Vagina (tissue), 2 donors: ENCODE data around the gene SLC40A1.

ENCODE experiments used
- POLR2AphosphoS5 ChIP-seq, 2 donors: sonication (generic); formaldehyde crosslinking; IDR thresholded peaks; one replicate each; pipeline ENCODE4 v1.9.0; 2017; ENCODE audit warnings: antibody characterized with exemption in 2 of 2, mild to moderate bottlenecking in 2 of 2, low read depth in 1 of 2; ENCODE audit not compliant: insufficient read depth in 1 of 2
- TF ChIP-seq, protein P1 (sequence below), 3 experiments: fragments of 450-650 bp in 2 of 3; fragments of 200-600 bp in 1 of 3; sonication (generic) in 1 of 3; IDR thresholded peaks; one replicate each; pipeline ENCODE4 v1.5.1; 2017 to 2019; ENCODE audit warnings: antibody characterized with exemption in 3 of 3, mild to moderate bottlenecking in 2 of 3, moderate library complexity in 2 of 3

GRCh38 chr2:189578272-189578950, 2.2 kb downstream of the SLC40A1 start:
- TF ChIP-seq, protein P1, sequence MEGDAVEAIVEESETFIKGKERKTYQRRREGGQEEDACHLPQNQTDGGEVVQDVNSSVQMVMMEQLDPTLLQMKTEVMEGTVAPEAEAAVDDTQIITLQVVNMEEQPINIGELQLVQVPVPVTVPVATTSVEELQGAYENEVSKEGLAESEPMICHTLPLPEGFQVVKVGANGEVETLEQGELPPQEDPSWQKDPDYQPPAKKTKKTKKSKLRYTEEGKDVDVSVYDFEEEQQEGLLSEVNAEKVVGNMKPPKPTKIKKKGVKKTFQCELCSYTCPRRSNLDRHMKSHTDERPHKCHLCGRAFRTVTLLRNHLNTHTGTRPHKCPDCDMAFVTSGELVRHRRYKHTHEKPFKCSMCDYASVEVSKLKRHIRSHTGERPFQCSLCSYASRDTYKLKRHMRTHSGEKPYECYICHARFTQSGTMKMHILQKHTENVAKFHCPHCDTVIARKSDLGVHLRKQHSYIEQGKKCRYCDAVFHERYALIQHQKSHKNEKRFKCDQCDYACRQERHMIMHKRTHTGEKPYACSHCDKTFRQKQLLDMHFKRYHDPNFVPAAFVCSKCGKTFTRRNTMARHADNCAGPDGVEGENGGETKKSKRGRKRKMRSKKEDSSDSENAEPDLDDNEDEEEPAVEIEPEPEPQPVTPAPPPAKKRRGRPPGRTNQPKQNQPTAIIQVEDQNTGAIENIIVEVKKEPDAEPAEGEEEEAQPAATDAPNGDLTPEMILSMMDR (IDR thresholded peaks at IDR 0.05): no peak
- TF ChIP-seq POLR2AphosphoS5 (IDR thresholded peaks at IDR 0.05; ENCODE audit: insufficient read depth in 1 of 2, low read depth in 1 of 2): no peak
